Stimulated activated CD4-positive, alpha-beta T cell treated with anti-CD3 and anti-CD28 coated beads, Interleukin-15, amount 100 ng/mL, for 48 hours (primary cell): ENCODE results near the gene JAG1.
"Not testable (repeated sequence)": the region's sequence is repeated elsewhere in the genome, so short reads cannot be mapped to it uniquely, and the experiment has no call there.

Source experiments
- DNase-seq, 2 donors: peaks; one replicate each; pipeline ENCODE4 v3.0.0-alpha.2; 2020; ENCODE audit warnings: low read depth in 2 of 2

The JAG1 gene

GRCh38 chr20:10637563-10637962 lies 36.2 kb downstream of the JAG1 start:
- DNase-seq = no peak

GRCh38 chr20:10637031-10637559 lies 36.7 kb downstream of the JAG1 start:
- DNase-seq = no peak

GRCh38 chr20:10636326-10636818 lies 37.4 kb downstream of the JAG1 start:
- no peak for DNase-seq

- no peak for DNase-seq
These were observed 38.2 kb downstream of the JAG1 start for GRCh38 chr20:10635476-10636208.

GRCh38 chr20:10634683-10635411 lies 39.0 kb downstream of the JAG1 start:
- no peak for DNase-seq

- no peak for DNase-seq
These were observed 39.6 kb downstream of the JAG1 start for GRCh38 chr20:10634211-10634610.

GRCh38 chr20:10633718-10634117 lies 40.1 kb downstream of the JAG1 start:
- no peak for DNase-seq

- no peak for DNase-seq
These were observed 40.9 kb downstream of the JAG1 start for GRCh38 chr20:10632721-10633509.

GRCh38 chr20:10631126-10631525 lies 42.7 kb downstream of the JAG1 start:
- DNase-seq = no peak

GRCh38 chr20:10629946-10630650 lies 43.7 kb downstream of the JAG1 start:
- DNase-seq = no peak

- no peak for DNase-seq
These were observed 46.9 kb downstream of the JAG1 start for GRCh38 chr20:10626896-10627295.

GRCh38 chr20:10625641-10626040 lies 48.2 kb downstream of the JAG1 start:
- DNase-seq = no peak

- no peak for DNase-seq
These were observed 51.0 kb downstream of the JAG1 start for GRCh38 chr20:10622657-10623418.

- DNase-seq = no peak
These were observed 52.6 kb downstream of the JAG1 start for GRCh38 chr20:10621149-10621548.

GRCh38 chr20:10619427-10619826 lies 54.4 kb downstream of the JAG1 start:
- DNase-seq = no peak

- DNase-seq = no peak
These were observed 55.1 kb downstream of the JAG1 start for GRCh38 chr20:10618611-10619245.

GRCh38 chr20:10617549-10618133 lies 56.2 kb downstream of the JAG1 start:
- not testable (repeated sequence) for DNase-seq

- DNase-seq = no peak
These were observed 57.6 kb downstream of the JAG1 start for GRCh38 chr20:10616212-10616611.

GRCh38 chr20:10613911-10614310 lies 59.9 kb downstream of the JAG1 start:
- no peak for DNase-seq

- not testable (repeated sequence) for DNase-seq
These were observed 60.4 kb downstream of the JAG1 start for GRCh38 chr20:10613426-10613825.
